HG03060 (cell line): ENCODE measurements around the gene FGFBP1.

ENCODE experiments used
- ATAC-seq: cut with Tn5 transposase; IDR thresholded peaks from one replicate; pipeline ENCODE4 v1.9.1; 2021; ENCODE audit warnings: low read depth, moderate number of reproducible peaks; ENCODE audit not compliant: unreplicated experiment

The FGFBP1 gene

DNA sequence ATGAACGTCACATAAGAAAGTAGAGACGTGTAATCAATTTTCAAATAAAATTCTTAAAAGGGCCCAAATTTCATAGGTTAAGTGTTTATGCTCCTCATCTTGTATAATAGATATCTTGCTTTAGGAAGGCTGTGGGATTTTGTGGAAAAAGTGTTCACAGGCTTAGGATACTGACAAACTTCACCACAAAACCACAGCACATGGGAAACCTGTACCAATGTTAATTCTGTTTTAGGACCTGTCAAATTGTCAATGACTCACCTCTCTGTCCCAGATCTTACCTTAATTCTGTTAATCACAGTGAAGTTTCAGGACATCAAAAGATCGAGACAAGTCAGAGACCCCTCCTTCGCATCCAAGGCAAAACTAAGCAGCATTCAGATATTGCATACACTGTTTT lies 24.2 kb downstream of the FGFBP1 start:
- ATAC-seq: no peak

- ATAC-seq: no peak
Measured at GRCh38 chr4:15913631-15913970, 24.9 kb downstream of the FGFBP1 start.

- ATAC-seq: no peak
Measured at GRCh38 chr4:15912961-15913630, 25.4 kb downstream of the FGFBP1 start.

DNA sequence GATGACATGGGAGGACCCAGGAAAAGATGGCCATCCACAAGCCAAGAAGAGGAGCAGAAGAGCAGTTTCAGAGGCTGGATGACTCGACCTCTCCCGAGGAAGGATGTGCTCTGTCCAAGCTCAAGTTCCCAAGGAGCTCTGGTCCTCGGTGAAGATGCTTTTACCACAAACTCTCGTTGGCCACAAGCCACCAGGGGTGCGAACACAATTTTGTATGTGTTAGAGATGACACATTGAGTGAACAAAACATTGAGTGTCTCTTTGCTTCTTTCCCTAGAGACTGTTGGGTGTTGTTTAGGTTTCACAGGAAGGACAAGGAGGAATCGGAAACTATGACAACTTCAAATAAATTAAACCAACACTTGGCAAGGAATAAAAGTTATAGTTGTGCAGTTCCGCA lies 26.3 kb downstream of the FGFBP1 start:
- ATAC-seq: no peak

DNA sequence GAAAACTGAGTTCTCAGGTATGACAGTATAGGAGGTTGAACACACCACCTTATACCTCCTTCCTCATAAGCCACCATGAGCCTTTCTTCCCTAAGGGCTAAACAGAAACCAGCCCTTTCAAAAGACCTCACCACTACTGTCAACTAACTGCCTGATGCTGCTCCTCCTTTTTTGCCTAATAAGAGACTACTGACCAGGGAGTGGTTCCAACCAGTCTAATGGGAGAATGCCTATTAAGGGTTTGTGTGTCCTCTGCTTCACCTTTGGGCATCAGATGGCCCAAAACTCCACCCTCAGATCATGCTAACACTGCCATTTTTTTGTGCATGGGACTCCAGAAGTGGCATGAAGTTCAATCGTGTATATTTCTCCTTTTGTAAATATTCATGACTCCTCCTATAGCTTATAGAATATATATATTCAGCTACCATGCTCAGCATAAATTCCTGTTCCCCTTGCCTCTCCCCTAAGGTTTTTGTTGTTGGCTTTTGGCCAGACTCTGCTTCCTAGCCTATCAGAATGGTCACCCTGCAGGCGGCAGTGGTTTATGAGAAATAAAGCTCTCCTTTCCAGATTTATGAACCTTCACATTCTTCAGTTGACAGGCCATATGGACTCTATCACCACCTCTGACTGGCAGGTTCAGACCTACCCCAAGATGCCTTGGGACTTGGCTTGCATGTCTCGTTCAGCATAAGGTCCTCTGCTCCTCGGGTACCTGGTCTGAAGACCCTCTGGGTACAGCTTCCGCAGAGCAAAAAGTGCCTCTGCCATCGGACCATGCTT lies 28.2 kb downstream of the FGFBP1 start:
- no peak for ATAC-seq

DNA sequence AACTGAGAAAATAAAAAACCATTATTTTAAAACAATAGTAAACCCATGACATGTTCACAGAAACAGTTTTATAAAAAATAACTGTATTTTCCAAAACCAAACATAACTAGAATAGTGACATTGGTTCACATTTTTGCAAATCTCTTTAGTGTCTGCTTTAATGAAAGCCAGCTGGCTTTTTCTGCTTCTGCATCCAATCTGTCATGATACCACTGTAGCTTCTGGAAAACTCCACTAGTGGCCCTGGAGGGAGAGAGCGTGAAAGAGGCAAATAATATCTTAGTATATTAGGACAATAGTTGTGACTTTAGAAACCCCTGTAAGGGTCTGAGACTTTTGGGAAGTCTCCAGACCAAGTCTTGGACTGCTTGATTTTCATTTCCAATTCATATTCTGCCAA lies 31.1 kb downstream of the FGFBP1 start:
- ATAC-seq: no peak

DNA sequence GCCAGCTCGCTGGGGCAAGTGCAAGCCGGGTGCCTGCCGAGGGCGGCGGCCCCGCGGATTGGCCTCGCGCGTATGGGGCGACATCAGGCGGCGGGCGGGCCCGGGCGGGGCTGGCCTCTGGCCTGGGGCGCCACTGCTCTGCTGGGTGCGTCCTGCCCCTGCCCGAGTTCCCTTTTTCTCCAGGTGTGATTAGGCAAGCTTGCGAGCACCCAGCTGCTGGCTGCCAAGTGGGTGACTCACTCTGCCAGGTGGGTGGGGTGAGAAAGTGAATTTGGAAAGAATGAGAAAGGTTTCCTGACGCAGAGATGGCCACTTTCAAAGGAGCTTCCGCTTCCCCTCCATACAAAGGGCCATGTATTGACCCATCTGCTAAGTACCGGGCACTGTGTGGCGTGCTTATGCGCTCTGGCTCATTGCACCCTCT lies 32.5 kb downstream of the FGFBP1 start:
- ATAC-seq: no peak

DNA sequence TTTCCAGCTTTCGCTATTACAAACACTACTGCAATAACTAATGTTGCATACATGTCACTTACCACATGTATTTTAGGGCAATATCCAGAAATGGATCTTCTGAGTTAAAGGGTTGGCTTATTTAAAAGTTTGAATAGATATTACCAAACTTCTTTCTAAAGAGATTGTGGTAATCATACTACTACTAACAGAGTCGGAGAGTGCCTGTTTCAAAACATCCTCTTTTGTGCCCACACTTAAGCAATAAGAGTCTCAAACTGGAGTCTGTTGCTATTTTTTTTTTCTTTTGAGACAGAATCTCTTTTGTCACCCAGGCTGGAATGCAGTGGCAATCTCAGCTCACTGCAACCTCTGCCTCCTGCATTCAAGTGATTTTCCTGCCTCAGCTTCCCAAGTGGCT lies 35.8 kb downstream of the FGFBP1 start:
- no peak for ATAC-seq

DNA sequence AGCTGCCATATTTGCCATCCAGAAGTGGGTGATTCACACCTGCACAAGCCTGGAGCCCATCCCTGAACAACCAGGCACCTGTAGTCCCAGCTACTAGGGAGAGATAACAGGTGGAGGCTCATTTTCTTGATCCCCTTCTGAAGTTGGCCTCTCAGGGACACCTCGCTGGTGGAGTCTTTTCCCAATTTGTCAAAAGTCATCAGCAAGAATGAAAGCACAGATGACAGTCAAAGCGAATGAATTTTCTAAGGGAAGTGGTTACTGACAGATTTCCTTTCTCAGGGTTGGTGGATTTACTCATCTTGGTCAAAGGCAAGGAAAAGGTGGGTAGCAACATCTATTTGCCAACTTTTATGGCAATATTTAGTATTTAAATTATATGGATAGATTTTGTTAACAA lies 36.5 kb downstream of the FGFBP1 start:
- ATAC-seq: no peak

DNA sequence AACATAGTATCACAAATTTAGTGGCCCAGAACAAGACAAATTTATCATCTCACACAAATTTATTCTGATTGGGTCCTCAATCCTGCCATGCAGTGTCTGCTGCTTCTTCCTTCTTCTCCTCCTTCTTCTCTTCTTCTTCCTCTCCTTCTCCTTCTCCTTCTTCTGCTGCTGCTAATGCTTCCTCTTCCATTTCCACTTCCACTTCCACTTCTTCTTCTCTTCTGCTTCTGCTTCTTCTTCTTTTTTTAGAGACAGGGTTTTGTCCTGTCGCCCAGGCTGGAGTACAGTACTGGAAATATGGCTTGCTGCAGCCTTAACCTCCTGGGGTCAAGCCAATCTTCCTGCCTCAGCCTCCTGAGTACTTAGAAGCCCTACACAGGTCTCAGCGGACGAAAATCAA lies 37.5 kb downstream of the FGFBP1 start:
- no peak for ATAC-seq

DNA sequence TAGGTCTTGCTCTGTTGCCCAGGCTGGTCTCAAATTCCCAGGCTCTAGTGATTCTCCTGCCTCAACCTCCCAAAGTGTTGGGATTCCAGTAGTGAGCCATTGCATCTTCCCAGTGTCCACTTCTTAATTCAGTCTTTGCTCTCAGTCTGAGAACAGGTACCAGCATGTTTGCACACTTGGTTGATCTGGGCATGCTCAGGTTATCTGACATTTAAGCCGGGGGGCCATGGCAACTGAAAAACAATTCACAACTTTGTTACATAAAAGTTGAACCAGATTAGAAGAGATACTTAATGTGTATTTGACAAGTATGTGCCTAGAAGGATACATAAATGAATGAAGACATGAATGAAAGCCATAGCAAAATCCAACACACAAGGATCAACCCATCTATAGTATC lies 39.0 kb downstream of the FGFBP1 start:
- no peak for ATAC-seq

DNA sequence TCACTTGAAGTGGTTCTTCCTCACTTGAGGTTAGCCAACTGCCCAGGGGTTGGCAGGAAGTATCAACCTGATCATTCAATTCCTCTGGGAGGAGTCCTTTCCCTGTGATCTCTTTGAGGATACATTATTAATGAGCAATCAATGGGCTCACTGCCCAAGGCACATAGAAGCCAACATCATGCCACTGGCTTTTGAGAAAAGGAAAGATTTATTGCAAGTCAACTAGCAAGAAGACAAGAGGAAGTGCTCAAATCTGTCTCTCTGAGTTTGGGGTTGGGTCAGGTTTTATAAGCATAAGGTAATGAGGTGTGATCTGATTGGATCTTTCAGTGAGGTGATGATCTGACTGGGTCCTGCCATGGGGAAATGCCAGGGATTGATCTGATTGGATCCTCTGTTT lies 39.6 kb downstream of the FGFBP1 start:
- no peak for ATAC-seq

DNA sequence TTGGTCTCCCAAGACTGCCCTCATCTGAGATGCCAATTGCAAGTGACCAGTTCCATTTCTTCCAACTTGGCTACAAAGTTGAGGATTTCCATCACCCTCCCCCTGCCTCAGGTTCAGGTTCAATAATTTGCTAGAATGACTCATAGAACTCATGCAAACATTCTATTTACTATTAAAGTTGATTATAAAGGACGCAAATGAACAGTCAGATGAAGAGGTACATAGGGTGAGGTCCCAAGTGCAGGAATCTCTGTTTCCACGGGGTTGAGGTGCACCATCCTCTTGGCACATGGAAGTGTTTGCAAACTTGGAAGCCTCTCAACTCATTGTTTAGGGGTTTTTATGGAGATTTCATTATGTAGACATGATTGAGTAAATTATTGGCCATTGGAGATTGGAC lies 41.0 kb downstream of the FGFBP1 start:
- ATAC-seq: no peak

DNA sequence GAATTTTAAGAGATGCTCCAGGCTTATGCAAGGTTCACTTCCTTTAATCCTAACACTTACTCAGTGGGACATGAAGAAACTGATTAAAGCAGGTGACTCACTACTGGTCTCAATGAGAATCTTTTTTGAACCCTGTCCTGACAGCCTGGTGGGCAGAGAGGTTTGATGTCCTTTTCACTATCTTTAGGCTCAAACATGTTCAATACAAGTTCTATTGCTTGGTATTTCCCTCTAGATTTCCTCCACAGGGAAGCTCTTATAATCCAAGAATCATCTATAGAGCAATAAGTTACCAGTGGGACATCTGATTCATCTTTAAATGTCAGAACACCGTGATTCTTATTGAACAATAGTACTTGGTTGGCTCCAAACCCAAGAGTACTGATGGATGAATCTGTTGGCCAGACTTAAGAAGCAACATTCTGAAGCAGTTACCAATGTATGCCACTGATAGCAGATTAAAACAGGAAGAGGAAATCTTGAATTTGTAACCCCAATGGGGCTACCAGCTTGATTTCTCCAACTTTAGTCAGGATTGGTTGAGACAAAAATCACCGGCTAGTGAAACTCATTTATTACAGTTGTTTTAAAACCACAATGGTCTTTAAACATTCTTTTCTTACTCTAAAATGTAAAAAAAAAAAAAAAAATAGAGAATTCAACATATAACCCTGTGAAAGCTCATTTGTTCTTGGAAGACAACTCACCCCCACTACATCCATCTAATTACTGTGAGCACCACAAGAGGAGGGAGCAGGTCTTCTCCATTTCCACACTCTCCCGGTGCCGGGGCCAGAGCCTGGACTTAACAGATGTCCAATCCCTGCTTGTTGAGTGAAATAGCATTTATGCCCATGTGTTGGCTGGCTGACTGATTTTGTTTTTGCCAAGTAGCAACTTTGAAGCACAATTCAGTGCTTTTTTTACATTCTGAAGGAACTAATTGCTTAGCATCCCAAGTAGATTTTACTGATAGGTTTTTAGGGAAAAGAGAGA lies 43.3 kb downstream of the FGFBP1 start:
- ATAC-seq: no peak

GRCh38 chr4:15894393-15894792 lies 44.1 kb downstream of the FGFBP1 start:
- ATAC-seq: no peak

- ATAC-seq: no peak
Measured at GRCh38 chr4:15893962-15894361, 44.6 kb downstream of the FGFBP1 start.

DNA sequence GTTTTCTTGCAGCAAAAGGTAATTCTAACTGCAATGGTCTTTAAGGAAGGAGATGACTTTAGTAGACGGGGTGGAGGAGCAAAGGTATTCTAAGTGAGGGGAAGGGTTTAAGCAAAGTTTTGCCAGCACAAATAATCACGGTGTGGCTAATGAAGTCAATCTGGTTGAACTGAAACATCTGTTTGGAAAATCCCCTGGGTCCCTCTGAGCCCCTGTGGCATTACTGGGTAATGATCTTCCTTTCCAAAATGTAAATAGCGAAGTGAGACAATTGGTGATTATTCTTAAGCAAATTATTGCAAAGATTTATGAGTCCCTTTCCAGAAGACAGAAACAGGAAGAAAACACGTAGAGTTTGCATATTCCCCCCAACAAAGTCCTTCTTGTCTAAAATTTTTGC lies 47.2 kb downstream of the FGFBP1 start:
- ATAC-seq: peak; percentile 53

GRCh38 chr4:15890246-15890829 lies 48.2 kb downstream of the FGFBP1 start:
- ATAC-seq: no peak

- ATAC-seq: no peak
Measured at GRCh38 chr4:15888515-15888914, 50.0 kb downstream of the FGFBP1 start.
